Measurements from ENCODE around the gene ZNF454.

GRCh38 chr5:179006564-179006963, 65.6 kb downstream of the ZNF454 start:
- TF ChIP-seq POLR2A (IDR thresholded peaks at IDR 0.05) (no peak), POLR2AphosphoS5 (IDR thresholded peaks at IDR 0.05) (no peak), CTCF (IDR thresholded peaks at IDR 0.05) (no peak)

All from transverse colon (tissue), 4 donors.